ENCODE measurements around the gene NOX5. TPM values are rescaled to one million over a fixed set of nuclear protein-coding genes. Genes with fewer than 3 reads are reported as not detected.

The NOX5 gene
- total and polyA plus RNA-seq, 10 of the 15 experiments (the other 5 are each of a cell fraction or from before 2014, with no cell fraction given): not detected

DNA sequence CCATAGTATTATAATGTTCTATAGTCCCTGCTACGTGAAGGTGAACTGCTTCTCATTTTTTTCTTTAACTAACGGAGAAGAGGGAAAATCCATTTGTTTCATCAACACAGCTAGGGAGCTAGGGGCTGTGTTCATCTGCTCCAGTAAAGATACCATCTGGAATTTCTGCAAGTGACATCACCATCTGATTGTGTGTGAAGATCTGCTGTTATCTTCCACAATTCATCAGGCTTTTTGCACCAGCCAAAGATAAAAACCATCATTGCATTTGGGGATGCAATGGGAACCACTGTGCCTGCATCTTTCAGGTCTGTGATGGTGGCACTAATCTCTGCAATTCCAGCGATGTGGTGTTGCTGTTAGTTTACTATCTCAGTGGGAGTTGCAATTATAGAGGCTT lies 35.5 kb upstream of the NOX5 start (continued):
- TF ChIP-seq, protein P1, sequence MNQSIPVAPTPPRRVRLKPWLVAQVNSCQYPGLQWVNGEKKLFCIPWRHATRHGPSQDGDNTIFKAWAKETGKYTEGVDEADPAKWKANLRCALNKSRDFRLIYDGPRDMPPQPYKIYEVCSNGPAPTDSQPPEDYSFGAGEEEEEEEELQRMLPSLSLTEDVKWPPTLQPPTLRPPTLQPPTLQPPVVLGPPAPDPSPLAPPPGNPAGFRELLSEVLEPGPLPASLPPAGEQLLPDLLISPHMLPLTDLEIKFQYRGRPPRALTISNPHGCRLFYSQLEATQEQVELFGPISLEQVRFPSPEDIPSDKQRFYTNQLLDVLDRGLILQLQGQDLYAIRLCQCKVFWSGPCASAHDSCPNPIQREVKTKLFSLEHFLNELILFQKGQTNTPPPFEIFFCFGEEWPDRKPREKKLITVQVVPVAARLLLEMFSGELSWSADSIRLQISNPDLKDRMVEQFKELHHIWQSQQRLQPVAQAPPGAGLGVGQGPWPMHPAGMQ (IDR thresholded peaks at IDR 0.05; ENCODE audit: borderline replicate concordance): no peak

DNA sequence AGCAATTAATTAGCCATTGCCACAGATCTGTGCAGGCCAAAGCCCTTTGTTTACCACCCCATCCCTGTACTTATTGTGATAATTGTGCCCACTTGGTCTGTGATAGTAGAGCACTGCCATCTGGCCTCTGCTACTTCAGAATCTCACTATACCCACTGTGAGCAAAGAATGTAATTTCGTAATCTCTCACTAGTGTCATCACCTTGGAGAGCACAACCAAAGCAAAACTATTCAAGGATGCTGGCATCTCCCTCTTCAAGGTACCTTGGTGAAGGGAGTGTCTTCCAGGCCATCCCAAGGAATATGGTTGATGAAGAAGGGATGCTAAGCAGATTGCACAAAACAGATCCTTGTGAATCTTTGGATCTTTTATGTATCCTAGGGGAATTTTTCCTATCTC lies 34.7 kb upstream of the NOX5 start:
- Histone ChIP-seq H3K9me3 (replicated peaks; ENCODE audit: control insufficient read depth, insufficient read depth, low read length) (no peaks in the 10 kb centered on the region), H3K36me3 (ENCODE audit: control insufficient read depth in 2 of 2, insufficient read depth in 2 of 2, low read length in 1 of 2) (no peaks in the 10 kb centered on the region), H3K27ac (ENCODE audit: control insufficient read depth, insufficient read depth) (no peak overlapping the region), H3K4me1 (ENCODE audit: control insufficient read depth, insufficient read depth, low read length) (no peaks in the 10 kb centered on the region), H3K4me2 (ENCODE audit: control insufficient read depth, insufficient read depth) (no peak overlapping the region), H3K4me3 (no peak overlapping the region), H3K79me2 (ENCODE audit: control insufficient read depth, insufficient read depth, low read length) (no peaks in the 10 kb centered on the region), H2AFZ (ENCODE audit: control insufficient read depth, low read depth, low read length) (no peak overlapping the region), H4K20me1 (ENCODE audit: control insufficient read depth, insufficient read depth) (no peaks in the 10 kb centered on the region), H3K9ac (ENCODE audit: control insufficient read depth, insufficient read depth, low read length) (no peak overlapping the region), H3K27me3 (replicated peaks in 1 of 2; ENCODE audit: control insufficient read depth in 2 of 2, insufficient read depth in 2 of 2, low read length in 1 of 2) (no peaks in the 10 kb centered on the region; a peak in 1 of 4 replicates)
- RAD21 ChIA-PET (ENCODE audit: unreplicated experiment): no interaction called here
- 0% methylated on average over 1 of the region's 1 CpG for WGBS (ENCODE audit: insufficient coverage, insufficient replicate concordance, low lambda C conversion rate, missing lambda C conversion rate)
- intact Hi-C loops (cut with micrococcal nuclease; ENCODE audit: unreplicated experiment) (no loop called here), in situ Hi-C loops (cut with MboI) (no loop called here)
- no peak for DNase-seq (ENCODE audit: low read depth, low spot score)
- no peak for FAIRE-seq
- CTCF ChIA-PET: no interaction called here
- ATAC-seq: no peak
- SMC1A ChIA-PET (ENCODE audit: uncharacterized antibody, unreplicated experiment): no interaction called here
- TF ChIP-seq, protein P2, sequence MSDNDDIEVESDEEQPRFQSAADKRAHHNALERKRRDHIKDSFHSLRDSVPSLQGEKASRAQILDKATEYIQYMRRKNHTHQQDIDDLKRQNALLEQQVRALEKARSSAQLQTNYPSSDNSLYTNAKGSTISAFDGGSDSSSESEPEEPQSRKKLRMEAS (IDR thresholded peaks at IDR 0.05; ENCODE audit: low read depth, low read length): no peak
- no peak for TF ChIP-seq JUND (IDR thresholded peaks at IDR 0.05; ENCODE audit: low read depth, low read length)
- POLR2A ChIA-PET: no interaction called here
- no TSS peak for BruUV-seq (replicated peaks)

DNA sequence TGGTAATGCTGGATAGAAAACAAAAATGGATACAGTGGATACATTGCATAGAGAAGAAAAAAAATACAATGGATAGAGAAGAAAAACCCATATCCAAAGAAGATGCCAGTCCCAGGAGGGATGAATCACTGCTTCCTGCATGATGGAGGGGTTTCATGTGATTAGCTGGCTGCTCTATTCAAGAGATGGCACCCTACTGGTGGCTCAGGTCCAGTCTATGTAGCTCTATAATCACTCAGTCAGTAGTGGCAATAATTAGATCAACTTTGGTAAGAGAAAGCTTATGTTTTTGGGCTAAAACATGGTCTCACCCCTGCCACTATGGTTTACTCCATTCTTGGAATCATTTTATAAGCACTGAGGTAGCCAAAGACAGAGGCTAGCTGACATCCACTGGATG lies 33.7 kb upstream of the NOX5 start:
- ChIA-PET CTCF (no interaction called here), RAD21 (ENCODE audit: unreplicated experiment) (no interaction called here), POLR2A (no interaction called here), SMC1A (ENCODE audit: uncharacterized antibody, unreplicated experiment) (no interaction called here)
- in situ Hi-C loops (cut with MboI) (no loop called here), intact Hi-C loops (cut with micrococcal nuclease; ENCODE audit: unreplicated experiment) (no loop called here)
- Histone ChIP-seq H3K27ac (ENCODE audit: control insufficient read depth, insufficient read depth) (no peak overlapping the region), H3K27me3 (replicated peaks in 1 of 2; ENCODE audit: control insufficient read depth in 2 of 2, insufficient read depth in 2 of 2, low read length in 1 of 2) (no peaks in the 10 kb centered on the region; a peak in 1 of 4 replicates), H3K9ac (ENCODE audit: control insufficient read depth, insufficient read depth, low read length) (no peak overlapping the region), H3K4me2 (ENCODE audit: control insufficient read depth, insufficient read depth) (no peak overlapping the region), H3K4me1 (ENCODE audit: control insufficient read depth, insufficient read depth, low read length) (no peaks in the 10 kb centered on the region), H3K79me2 (ENCODE audit: control insufficient read depth, insufficient read depth, low read length) (no peaks in the 10 kb centered on the region), H3K9me3 (replicated peaks; ENCODE audit: control insufficient read depth, insufficient read depth, low read length) (no peaks in the 10 kb centered on the region), H4K20me1 (ENCODE audit: control insufficient read depth, insufficient read depth) (no peaks in the 10 kb centered on the region), H3K4me3 (no peak overlapping the region), H2AFZ (ENCODE audit: control insufficient read depth, low read depth, low read length) (no peak overlapping the region), H3K36me3 (ENCODE audit: control insufficient read depth in 2 of 2, insufficient read depth in 2 of 2, low read length in 1 of 2) (no peaks in the 10 kb centered on the region)
- no peak for DNase-seq (ENCODE audit: low read depth, low spot score)
- no peak for FAIRE-seq
- ATAC-seq: no peak
- BruUV-seq (replicated peaks): no TSS peak
- no peak for TF ChIP-seq ESRRA (IDR thresholded peaks at IDR 0.05; ENCODE audit: low read length)
- TF ChIP-seq, protein P3, sequence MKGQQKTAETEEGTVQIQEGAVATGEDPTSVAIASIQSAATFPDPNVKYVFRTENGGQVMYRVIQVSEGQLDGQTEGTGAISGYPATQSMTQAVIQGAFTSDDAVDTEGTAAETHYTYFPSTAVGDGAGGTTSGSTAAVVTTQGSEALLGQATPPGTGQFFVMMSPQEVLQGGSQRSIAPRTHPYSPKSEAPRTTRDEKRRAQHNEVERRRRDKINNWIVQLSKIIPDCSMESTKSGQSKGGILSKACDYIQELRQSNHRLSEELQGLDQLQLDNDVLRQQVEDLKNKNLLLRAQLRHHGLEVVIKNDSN (IDR thresholded peaks at IDR 0.05; ENCODE audit: borderline replicate concordance, extremely low read length, insufficient read depth, low read depth, low read length): no peak
- TF ChIP-seq, protein P4, sequence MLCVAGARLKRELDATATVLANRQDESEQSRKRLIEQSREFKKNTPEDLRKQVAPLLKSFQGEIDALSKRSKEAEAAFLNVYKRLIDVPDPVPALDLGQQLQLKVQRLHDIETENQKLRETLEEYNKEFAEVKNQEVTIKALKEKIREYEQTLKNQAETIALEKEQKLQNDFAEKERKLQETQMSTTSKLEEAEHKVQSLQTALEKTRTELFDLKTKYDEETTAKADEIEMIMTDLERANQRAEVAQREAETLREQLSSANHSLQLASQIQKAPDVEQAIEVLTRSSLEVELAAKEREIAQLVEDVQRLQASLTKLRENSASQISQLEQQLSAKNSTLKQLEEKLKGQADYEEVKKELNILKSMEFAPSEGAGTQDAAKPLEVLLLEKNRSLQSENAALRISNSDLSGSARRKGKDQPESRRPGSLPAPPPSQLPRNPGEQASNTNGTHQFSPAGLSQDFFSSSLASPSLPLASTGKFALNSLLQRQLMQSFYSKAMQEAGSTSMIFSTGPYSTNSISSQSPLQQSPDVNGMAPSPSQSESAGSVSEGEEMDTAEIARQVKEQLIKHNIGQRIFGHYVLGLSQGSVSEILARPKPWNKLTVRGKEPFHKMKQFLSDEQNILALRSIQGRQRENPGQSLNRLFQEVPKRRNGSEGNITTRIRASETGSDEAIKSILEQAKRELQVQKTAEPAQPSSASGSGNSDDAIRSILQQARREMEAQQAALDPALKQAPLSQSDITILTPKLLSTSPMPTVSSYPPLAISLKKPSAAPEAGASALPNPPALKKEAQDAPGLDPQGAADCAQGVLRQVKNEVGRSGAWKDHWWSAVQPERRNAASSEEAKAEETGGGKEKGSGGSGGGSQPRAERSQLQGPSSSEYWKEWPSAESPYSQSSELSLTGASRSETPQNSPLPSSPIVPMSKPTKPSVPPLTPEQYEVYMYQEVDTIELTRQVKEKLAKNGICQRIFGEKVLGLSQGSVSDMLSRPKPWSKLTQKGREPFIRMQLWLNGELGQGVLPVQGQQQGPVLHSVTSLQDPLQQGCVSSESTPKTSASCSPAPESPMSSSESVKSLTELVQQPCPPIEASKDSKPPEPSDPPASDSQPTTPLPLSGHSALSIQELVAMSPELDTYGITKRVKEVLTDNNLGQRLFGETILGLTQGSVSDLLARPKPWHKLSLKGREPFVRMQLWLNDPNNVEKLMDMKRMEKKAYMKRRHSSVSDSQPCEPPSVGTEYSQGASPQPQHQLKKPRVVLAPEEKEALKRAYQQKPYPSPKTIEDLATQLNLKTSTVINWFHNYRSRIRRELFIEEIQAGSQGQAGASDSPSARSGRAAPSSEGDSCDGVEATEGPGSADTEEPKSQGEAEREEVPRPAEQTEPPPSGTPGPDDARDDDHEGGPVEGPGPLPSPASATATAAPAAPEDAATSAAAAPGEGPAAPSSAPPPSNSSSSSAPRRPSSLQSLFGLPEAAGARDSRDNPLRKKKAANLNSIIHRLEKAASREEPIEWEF (IDR thresholded peaks at IDR 0.05; ENCODE audit: insufficient replicate concordance, low read depth, low read length): no peak
- TF ChIP-seq RELA (IDR thresholded peaks at IDR 0.05; ENCODE audit: borderline replicate concordance, partially characterized antibody): no peak
- TF ChIP-seq RB1 (IDR thresholded peaks at IDR 0.05; ENCODE audit: borderline replicate concordance): no peak
